Muscle layer of duodenum (tissue), 2 donors: Measurements from ENCODE around the gene TUBA1B.
"Not testable (repeated sequence)": the region's sequence is repeated elsewhere in the genome, so short reads cannot be mapped to it uniquely, and the experiment has no call there.

Experiments used
- H3K27ac ChIP-seq: one replicate; pipeline ENCODE4 v1.7.0; 2013; ENCODE audit warnings: mild to moderate bottlenecking, low read length
- H3K27me3 ChIP-seq: one replicate; pipeline ENCODE4 v1.7.0; 2013; ENCODE audit warnings: low read depth, mild to moderate bottlenecking, control low read depth, low read length
- H3K36me3 ChIP-seq, 2 donors: one replicate each; pipeline ENCODE4 v1.7.0; 2013; ENCODE audit warnings: low read length in 2 of 2, control low read depth in 1 of 2, mild to moderate bottlenecking in 1 of 2; ENCODE audit not compliant: insufficient read depth in 2 of 2, control insufficient read depth in 1 of 2
- H3K4me1 ChIP-seq, 2 donors: one replicate each; pipeline ENCODE4 v1.7.0; 2013; ENCODE audit warnings: low read length in 2 of 2, mild to moderate bottlenecking in 2 of 2, control low read depth in 1 of 2, moderate library complexity in 1 of 2; ENCODE audit not compliant: insufficient read depth in 2 of 2, control insufficient read depth in 1 of 2
- H3K4me3 ChIP-seq, 2 donors: one replicate each; pipeline ENCODE4 v1.7.0; 2013; ENCODE audit warnings: low read length in 2 of 2, low read depth in 1 of 2, mild to moderate bottlenecking in 1 of 2
- H3K9me3 ChIP-seq, 2 donors: one replicate each; pipeline ENCODE4 v1.7.0; 2013; ENCODE audit warnings: low read length in 2 of 2, control low read depth in 1 of 2, mild to moderate bottlenecking in 1 of 2; ENCODE audit not compliant: control insufficient read depth in 1 of 2
- donor health status: healthy.

Gene TUBA1B

DNA sequence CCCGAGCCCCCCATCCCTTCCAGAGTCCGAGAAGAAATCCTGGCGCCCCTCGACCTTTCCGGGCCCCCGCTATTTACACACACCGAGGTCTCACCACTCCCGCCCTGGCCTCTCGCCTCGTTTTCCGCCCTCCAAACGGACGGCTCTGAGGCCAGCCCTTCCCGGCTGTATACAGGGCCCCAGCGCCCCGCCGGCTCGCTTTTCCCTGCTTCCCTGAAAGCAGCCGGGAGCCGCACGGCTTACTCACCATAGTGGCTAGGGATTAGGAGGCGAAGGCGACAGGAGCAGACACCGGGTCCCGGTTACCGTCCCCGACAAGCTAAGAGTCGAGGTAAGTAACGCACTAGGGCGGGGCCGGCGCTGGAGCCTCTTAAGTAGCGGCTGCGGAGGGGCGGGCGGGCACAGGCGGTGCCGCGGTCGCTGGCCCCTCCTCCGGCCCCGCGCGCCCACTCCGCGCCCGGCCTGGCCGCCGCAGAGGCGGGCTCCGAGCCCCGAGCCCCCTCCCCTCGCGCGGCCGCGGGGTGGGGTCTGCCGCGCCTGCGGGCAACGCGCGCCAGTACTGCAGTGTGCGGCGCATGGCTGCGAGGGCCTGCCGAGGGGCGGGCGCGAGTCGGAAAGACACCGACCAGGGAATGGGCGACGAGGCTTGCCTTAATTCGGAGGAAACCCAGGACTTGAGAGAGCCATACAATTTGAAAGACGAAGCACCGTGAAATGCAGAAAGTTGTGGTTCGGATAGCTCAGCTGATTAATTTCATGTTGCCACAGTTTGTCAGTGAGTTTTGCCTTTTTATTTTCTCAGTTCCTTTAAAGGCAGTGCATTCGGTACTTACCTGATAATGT, at the start of gene TUBA1B:
TSS of gene TUBA1B (minus strand) at position 345 of the 843 bp plus-strand sequence. CDS start at position 250, 95 bp downstream.
- H3K4me3 ChIP-seq: peak within 1 kb of the TSS; percentile 96 to 100
- peak within 1 kb of the TSS; percentile 98 for H3K27ac ChIP-seq
- peaks cover 0 to 25% of the 10 kb centered on the region in 2 donors for H3K4me1 ChIP-seq
- H3K36me3 ChIP-seq: peaks cover 22 to 32% of the 10 kb centered on the region in 2 donors
- no peaks in the 10 kb centered on the region for H3K9me3 ChIP-seq
- no peaks in the 10 kb centered on the region for H3K27me3 ChIP-seq

DNA sequence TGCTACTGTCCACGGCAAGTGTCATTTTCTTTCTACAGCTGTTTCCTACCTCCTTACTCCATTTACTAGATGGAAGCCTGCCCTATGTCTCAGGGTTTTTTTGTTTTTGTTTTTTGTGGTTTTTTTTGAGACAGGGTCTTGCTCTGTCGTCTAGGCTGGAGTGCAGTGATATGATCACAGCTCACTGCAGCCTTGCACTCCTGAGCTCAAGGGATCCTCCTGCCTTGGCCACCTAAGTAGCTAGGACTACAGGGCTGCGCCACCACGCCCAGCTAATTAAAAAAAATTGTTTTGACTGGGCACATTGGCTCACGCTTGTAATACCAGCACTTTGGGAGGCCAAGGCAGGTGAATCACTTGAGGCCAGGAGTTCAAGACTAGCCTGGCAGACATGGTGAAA, 43.0 kb upstream of the TUBA1B start:
- H3K9me3 ChIP-seq: no peaks in the 10 kb centered on the region
- no peaks in the 10 kb centered on the region for H3K4me1 ChIP-seq
- no peak overlapping the region for H3K27ac ChIP-seq
- H3K36me3 ChIP-seq: no peaks in the 10 kb centered on the region
- H3K27me3 ChIP-seq: no peaks in the 10 kb centered on the region
- no peak overlapping the region for H3K4me3 ChIP-seq

DNA sequence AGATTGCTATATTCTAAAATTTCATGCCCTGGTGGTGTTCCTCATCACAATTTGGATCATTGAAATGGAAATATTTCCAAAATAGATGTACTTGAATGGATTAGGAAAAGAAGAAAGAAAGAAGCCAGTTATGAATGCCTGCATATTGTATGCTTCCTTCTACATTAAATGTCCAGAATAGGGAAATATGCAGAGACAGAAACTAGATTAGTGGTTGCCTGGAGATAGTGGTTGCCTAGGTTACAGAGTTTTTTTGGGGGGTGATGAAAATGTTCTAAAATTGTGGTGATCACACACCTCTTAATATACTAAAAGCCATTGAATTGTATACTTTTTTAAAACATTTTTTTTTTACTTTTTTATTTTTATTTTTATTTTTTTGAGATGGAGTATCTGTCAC, 39.7 kb upstream of the TUBA1B start:
- Histone ChIP-seq H3K4me3 (no peak overlapping the region), H3K27ac (no peak overlapping the region), H3K9me3 (no peaks in the 10 kb centered on the region), H3K27me3 (no peaks in the 10 kb centered on the region), H3K36me3 (no peaks in the 10 kb centered on the region), H3K4me1 (no peaks in the 10 kb centered on the region)

DNA sequence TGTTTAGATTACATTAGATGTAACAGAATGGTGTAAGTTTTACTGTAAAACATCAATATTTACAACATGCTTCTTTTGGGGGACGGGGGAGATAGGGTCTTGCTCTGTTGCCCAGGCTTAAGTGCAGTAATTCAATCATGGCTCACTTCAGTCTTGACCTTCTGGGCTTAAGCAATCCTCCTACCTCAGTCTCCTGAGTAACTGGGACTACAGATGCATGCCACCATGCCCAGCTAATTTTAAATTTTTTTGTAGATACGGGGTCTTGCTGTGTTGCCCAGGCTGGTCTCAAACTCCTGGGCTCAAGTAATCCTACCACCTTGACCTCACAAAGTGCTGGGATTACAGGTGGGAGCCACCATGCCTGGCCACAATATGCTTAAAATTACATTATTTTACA, 33.9 kb upstream of the TUBA1B start:
- Histone ChIP-seq H3K4me1 (no peaks in the 10 kb centered on the region), H3K27me3 (no peaks in the 10 kb centered on the region), H3K4me3 (no peak overlapping the region), H3K9me3 (no peaks in the 10 kb centered on the region), H3K27ac (no peak overlapping the region), H3K36me3 (no peaks in the 10 kb centered on the region)

DNA sequence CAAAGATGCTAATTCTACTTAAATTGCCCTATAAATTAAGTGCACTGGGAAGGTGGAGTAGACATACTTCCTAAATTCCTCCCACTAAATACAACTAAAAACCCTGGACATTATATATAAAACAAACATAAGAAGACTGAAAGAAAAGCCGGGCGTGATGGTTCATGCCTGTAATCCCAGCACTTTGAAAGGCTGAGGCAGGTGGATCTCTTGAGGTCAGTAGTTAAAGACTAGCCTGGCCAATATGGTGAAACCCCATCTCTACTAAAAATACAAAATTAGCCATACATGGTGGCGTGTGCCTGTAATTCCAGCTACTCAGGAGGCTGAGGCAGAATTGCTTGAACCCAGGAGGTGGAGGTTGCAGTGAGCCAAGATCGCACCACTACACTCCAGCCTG, 30.7 kb upstream of the TUBA1B start:
- H3K4me3 ChIP-seq, H3K36me3 ChIP-seq, H3K27me3 ChIP-seq, H3K9me3 ChIP-seq, H3K27ac ChIP-seq, H3K4me1 ChIP-seq: not testable (repeated sequence)

DNA sequence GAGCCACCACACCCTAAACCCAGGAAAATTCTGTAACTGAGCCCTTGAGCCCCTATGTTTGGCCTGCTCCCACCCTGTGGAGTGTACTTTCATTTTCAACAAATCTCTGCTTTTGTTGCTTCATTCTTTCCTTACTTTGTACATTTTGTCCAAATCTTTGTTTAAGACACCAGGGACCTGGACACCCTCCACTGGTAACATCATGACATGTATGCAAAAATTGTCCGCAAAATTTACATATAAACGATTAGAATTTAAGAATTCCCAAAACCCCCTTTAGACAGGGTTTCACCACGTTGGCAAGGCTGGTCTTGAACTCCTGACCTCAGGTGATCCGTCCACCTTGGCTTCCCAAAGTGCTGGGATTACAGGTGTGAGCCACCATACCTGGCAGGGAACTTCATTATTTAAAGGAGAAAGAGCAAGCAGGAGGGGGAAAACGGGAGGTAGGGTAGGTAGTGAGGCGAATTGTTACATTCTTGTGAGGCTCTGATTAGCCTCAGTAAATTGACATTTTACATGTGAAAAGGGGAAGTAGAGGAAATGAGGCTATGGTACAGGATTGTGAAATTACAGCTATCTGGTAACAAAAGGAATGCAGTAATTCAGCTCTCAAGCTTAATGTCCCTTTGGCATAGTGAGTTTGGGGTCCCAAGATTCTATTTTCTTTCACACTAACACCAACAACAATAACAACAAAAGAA, 30.0 kb upstream of the TUBA1B start:
- no peaks in the 10 kb centered on the region for H3K36me3 ChIP-seq
- H3K4me3 ChIP-seq: no peak overlapping the region
- no peaks in the 10 kb centered on the region for H3K27me3 ChIP-seq
- no peaks in the 10 kb centered on the region for H3K4me1 ChIP-seq
- no peak overlapping the region for H3K27ac ChIP-seq
- H3K9me3 ChIP-seq: no peaks in the 10 kb centered on the region

DNA sequence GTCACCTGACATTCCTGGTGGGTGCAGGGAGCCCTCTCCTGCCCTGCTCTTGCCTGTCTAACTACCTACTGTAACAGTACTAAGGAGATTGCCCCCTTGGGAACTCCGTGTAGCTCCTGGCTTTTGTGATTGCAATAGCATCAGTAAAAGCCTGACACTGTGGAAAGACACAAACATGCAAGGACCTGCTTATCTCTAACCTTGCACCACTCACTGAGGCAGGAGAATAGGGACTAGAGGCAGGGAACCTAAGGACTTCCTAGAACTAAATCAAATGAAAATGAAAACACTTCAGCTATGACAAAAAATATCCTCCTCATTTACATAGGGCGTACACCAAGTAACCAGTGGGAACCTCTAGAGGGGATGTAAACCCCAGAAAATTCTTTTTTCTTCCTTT, 29.2 kb upstream of the TUBA1B start:
- Histone ChIP-seq H3K27ac (no peak overlapping the region), H3K9me3 (no peaks in the 10 kb centered on the region), H3K36me3 (no peaks in the 10 kb centered on the region), H3K4me1 (no peaks in the 10 kb centered on the region), H3K4me3 (no peak overlapping the region), H3K27me3 (no peaks in the 10 kb centered on the region)

DNA sequence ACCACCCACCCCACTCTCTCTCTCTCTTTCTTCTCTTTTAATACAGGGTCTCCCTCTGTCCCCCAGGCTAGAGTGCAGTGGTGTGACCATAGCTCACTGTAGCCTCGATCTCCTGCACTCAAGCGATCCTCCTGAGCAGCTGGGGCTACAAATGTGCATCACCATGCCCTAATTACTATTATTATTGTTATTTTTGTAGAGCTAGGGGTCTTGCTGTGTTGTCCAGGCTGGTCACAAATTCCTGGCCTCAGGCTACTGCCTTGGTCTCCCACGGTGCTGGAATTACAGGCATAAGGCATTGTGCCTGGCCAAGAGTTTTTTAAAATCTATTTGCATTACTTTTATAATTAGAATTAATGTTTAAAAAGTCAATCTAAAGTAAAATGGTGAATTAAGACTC, 23.0 kb upstream of the TUBA1B start:
- no peaks in the 10 kb centered on the region for H3K9me3 ChIP-seq
- no peak overlapping the region for H3K27ac ChIP-seq
- H3K4me3 ChIP-seq: no peak overlapping the region
- H3K27me3 ChIP-seq: no peaks in the 10 kb centered on the region
- no peaks in the 10 kb centered on the region for H3K36me3 ChIP-seq
- H3K4me1 ChIP-seq: no peaks in the 10 kb centered on the region

DNA sequence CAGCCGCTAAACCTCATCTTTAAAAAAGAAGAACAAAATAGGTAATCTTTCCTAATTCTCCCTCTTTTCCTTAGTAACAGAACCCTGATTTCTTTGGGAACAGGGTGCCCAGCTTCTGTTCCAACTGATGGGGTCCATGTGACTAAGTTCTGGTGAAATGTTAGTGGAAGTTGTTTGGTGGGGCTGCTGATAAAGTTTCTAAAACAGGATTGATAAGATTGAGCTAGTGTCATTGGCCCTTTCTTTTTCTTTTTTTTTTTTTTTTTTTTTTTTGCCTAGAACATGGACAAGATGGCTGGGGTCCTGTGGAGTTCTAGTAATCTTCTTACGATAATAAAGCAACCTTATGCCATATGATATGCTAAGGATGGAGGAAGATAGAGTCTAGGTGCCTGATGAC, 16.2 kb upstream of the TUBA1B start:
- Histone ChIP-seq H3K4me1 (no peaks in the 10 kb centered on the region), H3K27me3 (no peaks in the 10 kb centered on the region), H3K4me3 (no peak overlapping the region), H3K27ac (no peak overlapping the region), H3K9me3 (no peaks in the 10 kb centered on the region), H3K36me3 (no peaks in the 10 kb centered on the region)

DNA sequence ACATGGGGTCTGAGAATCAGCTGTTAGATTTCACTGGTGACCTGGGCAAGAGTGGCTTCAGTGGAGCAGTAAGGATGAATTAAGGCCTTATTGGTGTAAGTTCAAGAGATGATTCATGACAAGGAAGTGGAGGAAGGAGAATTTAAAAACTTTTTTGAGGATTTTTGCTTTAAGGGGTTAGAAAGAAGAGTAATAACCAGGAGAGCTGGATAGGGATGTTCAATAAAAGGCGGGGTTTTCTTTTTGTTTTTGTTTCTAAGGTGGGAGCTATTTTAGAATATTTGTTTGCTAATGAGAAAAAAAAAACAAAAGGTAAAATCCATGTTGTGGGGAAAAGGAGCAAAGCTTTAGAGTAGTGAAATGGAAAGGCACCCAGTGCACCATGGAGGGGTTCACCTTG, 15.2 kb upstream of the TUBA1B start:
- H3K4me1 ChIP-seq: no peaks in the 10 kb centered on the region
- no peak overlapping the region for H3K4me3 ChIP-seq
- no peaks in the 10 kb centered on the region for H3K9me3 ChIP-seq
- no peaks in the 10 kb centered on the region for H3K36me3 ChIP-seq
- H3K27ac ChIP-seq: no peak overlapping the region
- no peaks in the 10 kb centered on the region for H3K27me3 ChIP-seq

DNA sequence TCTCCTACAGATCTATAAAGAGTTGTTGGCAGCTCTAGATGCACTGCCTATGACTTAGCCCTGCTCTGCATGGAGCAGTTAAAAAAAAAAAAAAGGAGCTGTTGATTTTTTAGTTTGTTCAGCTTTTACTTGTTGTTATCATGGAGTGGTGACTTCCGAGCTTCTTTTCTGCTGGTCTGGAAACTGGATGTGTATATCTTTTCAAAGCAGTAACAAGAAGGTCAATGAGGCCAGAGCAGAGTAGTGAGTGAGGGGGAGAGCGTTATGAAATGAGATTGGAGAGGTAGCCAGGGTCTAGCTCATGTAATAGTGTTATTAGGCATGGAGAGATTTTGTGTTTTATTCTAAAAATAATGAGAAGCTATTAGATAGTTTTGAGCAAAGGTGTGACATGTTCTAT, 13.2 kb upstream of the TUBA1B start:
- H3K9me3 ChIP-seq: no peaks in the 10 kb centered on the region
- H3K4me3 ChIP-seq: no peak overlapping the region
- H3K36me3 ChIP-seq: no peaks in the 10 kb centered on the region
- no peaks in the 10 kb centered on the region for H3K27me3 ChIP-seq
- no peak overlapping the region for H3K27ac ChIP-seq
- no peaks in the 10 kb centered on the region for H3K4me1 ChIP-seq
